ENCODE data around the gene BAG2. TPM values are rescaled to one million over a fixed set of nuclear protein-coding genes. Genes with fewer than 3 reads are reported as not detected.

Gene BAG2
- total RNA-seq, 1 donor from 2014 or later = 3.2 TPM

DNA sequence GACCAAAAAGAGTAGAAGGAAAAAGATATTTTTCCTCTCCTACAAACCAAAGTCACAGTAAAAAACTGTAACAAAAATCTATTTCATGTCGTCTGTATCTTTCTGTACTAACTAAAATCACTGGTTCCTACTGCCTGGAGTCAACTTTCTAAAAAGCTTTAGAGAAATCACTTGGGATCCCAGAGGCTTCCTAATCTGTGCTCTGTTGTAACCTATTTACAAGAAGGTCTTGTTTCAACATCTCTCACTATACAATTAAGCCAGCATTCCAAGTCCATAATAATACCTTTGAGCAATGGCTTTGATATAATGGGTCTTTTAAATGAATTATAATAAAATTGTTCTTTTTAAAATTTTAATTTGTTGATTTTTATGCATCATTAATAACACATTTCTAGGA, 29.6 kb downstream of the BAG2 start:
- Mint-ChIP-seq H3K27ac (ENCODE audit: unreplicated experiment) (no peak overlapping the region), H3K4me3 (no peak overlapping the region), H3K9me3 (no peaks in the 10 kb centered on the region), H3K4me1 (peaks cover 15% of the 10 kb centered on the region), H3K27me3 (ENCODE audit: low read depth) (no peaks in the 10 kb centered on the region), H3K36me3 (ENCODE audit: low read depth) (peaks cover 4% of the 10 kb centered on the region)
- TF ChIP-seq, protein P1, sequence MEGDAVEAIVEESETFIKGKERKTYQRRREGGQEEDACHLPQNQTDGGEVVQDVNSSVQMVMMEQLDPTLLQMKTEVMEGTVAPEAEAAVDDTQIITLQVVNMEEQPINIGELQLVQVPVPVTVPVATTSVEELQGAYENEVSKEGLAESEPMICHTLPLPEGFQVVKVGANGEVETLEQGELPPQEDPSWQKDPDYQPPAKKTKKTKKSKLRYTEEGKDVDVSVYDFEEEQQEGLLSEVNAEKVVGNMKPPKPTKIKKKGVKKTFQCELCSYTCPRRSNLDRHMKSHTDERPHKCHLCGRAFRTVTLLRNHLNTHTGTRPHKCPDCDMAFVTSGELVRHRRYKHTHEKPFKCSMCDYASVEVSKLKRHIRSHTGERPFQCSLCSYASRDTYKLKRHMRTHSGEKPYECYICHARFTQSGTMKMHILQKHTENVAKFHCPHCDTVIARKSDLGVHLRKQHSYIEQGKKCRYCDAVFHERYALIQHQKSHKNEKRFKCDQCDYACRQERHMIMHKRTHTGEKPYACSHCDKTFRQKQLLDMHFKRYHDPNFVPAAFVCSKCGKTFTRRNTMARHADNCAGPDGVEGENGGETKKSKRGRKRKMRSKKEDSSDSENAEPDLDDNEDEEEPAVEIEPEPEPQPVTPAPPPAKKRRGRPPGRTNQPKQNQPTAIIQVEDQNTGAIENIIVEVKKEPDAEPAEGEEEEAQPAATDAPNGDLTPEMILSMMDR (conservative IDR thresholded peaks at IDR 0.05) = no peak
- no peak for DNase-seq (ENCODE audit: low read depth, low spot score)

DNA sequence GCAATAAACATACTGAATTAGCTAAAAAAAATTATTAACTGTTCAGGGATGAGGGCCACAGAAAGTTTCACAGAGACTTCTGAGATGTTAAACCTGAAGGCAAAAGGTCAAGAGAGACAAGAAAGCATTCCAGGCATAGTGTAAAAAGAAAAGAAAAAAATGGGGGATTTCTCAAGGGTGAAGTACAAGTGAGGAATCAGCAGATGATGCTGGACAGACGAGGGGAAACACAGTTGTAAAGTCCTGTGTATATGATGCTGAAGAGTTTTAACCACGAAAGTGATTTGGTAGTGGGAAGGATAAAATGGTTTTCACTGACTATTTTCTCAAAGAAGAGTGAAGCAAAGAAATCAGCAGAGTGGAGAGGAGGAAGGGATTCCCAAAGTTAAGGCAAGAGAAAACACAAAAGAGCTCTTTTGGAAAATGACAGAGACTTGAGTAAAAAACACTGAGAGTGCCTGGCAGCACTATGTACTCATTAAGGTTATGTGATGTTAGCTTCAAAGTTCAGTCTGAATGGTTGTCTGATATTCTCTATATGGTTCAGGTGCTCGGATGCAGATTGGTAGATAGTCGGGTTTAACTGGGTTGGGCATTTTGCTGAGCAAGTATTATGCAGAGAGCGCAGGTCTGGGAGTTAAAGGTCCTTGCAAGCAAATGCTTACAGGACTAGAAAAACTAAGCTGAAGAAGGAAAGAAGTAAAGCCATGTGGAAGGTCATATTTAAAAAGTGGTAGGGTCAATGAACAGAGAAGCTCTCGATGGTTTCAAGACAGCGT, 33.6 kb downstream of the BAG2 start:
- Mint-ChIP-seq H3K36me3 (ENCODE audit: low read depth) (peaks cover 10% of the 10 kb centered on the region), H3K9me3 (no peaks in the 10 kb centered on the region), H3K4me1 (peaks cover 15% of the 10 kb centered on the region), H3K4me3 (no peak overlapping the region), H3K27ac (ENCODE audit: unreplicated experiment) (no peak overlapping the region), H3K27me3 (ENCODE audit: low read depth) (no peaks in the 10 kb centered on the region)
- TF ChIP-seq, protein P1 (conservative IDR thresholded peaks at IDR 0.05) = no peak
- DNase-seq (ENCODE audit: low read depth, low spot score) = no peak

DNA sequence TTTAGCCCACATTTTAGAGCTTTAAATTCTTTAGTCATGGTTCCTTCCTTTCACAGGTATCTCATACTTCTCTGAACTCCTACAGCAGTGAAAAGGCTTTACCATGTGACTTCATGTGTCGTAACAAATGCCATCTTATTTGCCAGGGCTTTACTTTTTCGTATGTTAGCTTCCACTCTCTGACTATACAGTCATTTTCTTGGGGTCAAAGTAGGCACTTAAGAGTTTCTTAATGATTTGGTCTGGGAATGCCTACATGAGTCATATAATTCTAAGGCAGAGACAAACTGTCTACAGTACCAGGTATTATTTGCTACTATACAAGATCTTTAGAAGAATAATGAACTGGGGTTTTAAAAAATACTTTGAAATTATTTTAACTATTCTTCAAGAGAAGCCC, 35.0 kb downstream of the BAG2 start:
- DNase-seq (ENCODE audit: low read depth, low spot score) = no peak
- peaks cover 14% of the 10 kb centered on the region for H3K4me1 Mint-ChIP-seq
- H3K36me3 Mint-ChIP-seq (ENCODE audit: low read depth) = peaks cover 9% of the 10 kb centered on the region
- no peak overlapping the region for H3K27ac Mint-ChIP-seq (ENCODE audit: unreplicated experiment)
- TF ChIP-seq, protein P1 (conservative IDR thresholded peaks at IDR 0.05) = no peak
- no peaks in the 10 kb centered on the region for H3K27me3 Mint-ChIP-seq (ENCODE audit: low read depth)
- H3K9me3 Mint-ChIP-seq = no peaks in the 10 kb centered on the region
- H3K4me3 Mint-ChIP-seq = no peak overlapping the region

DNA sequence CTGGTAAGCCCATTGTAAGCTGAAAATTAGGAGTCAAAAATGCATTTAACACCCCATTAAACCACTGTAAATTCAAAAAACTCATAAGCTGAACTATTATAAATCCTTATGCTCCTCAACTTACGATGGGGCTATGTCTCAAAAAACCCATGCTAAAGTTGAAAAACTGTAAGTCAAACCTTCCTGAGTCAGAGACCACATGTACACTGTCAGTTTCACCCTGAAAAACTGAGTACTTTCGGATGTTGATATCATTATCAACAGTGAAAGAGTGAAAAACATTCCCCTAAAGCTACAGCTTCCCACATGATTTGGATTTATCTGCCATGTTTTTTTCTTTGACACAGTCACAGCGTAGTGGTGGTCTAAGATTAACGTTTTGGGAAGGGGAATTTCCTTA, 35.7 kb downstream of the BAG2 start:
- H3K4me3 Mint-ChIP-seq = no peak overlapping the region
- no peak overlapping the region for H3K27ac Mint-ChIP-seq (ENCODE audit: unreplicated experiment)
- H3K9me3 Mint-ChIP-seq = no peaks in the 10 kb centered on the region
- peaks cover 11% of the 10 kb centered on the region for H3K4me1 Mint-ChIP-seq
- peaks cover 7% of the 10 kb centered on the region for H3K36me3 Mint-ChIP-seq (ENCODE audit: low read depth)
- TF ChIP-seq, protein P1 (conservative IDR thresholded peaks at IDR 0.05) = no peak
- no peaks in the 10 kb centered on the region for H3K27me3 Mint-ChIP-seq (ENCODE audit: low read depth)
- no peak for DNase-seq (ENCODE audit: low read depth, low spot score)

DNA sequence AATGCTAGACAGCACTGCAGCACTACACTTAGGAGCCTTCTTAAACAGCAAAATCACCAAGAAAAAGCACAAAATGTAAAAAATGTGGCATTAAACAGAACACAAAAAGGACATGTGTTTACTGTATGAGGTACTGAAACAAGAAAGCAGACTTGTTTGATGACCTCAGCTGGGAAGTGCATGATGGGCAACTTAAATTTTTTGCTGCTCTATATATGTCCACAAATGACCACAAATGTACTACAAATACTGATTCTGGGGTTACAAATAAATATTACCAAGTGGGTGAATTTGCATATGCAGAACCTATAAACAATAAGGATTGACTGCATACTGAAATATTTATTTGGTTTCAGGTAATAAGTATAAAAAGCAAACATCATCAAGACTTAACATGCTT, 36.9 kb downstream of the BAG2 start:
- no peak for DNase-seq (ENCODE audit: low read depth, low spot score)
- peaks cover 11% of the 10 kb centered on the region for H3K4me1 Mint-ChIP-seq
- H3K9me3 Mint-ChIP-seq = no peaks in the 10 kb centered on the region
- H3K27ac Mint-ChIP-seq (ENCODE audit: unreplicated experiment) = no peak overlapping the region
- no peak overlapping the region for H3K4me3 Mint-ChIP-seq
- H3K27me3 Mint-ChIP-seq (ENCODE audit: low read depth) = no peaks in the 10 kb centered on the region
- TF ChIP-seq, protein P1 (conservative IDR thresholded peaks at IDR 0.05) = no peak
- H3K36me3 Mint-ChIP-seq (ENCODE audit: low read depth) = peaks cover 10% of the 10 kb centered on the region
